Measurements from ENCODE around the gene MESP1.

Gene MESP1

GRCh38 chr15:89778861-89779260 lies 27.8 kb upstream of the MESP1 start:
- Histone ChIP-seq H3K9ac (ENCODE audit: low read length) (no peak overlapping the region), H3K4me2 (ENCODE audit: low read depth, low read length, poor library complexity, severe bottlenecking) (no peak overlapping the region), H3K27ac (ENCODE audit: low read depth, low read length) (no peak overlapping the region), H4K20me1 (ENCODE audit: low read depth, low read length) (no peaks in the 10 kb centered on the region), H3K9me3 (ENCODE audit: insufficient read depth, low read length) (no peaks in the 10 kb centered on the region), H3K27me3 (ENCODE audit: low read length) (no peaks in the 10 kb centered on the region), H2AFZ (ENCODE audit: low read depth, low read length, severe bottlenecking) (no peak overlapping the region), H3F3A (ENCODE audit: insufficient read depth) (no peaks in the 10 kb centered on the region), H3K4me3 (ENCODE audit: insufficient read depth, low read length, poor library complexity, severe bottlenecking) (no peak overlapping the region), H3K9me2 (replicated peaks; ENCODE audit: insufficient read depth, low read length) (no peaks in the 10 kb centered on the region), H3K36me3 (ENCODE audit: low read length) (no peaks in the 10 kb centered on the region), H3K79me2 (ENCODE audit: insufficient read depth, low read length) (no peaks in the 10 kb centered on the region)
- no peak for TF ChIP-seq EZH2phosphoT487 (conservative IDR thresholded peaks at IDR 0.05; ENCODE audit: low read length)
- TF ChIP-seq, protein P1, sequence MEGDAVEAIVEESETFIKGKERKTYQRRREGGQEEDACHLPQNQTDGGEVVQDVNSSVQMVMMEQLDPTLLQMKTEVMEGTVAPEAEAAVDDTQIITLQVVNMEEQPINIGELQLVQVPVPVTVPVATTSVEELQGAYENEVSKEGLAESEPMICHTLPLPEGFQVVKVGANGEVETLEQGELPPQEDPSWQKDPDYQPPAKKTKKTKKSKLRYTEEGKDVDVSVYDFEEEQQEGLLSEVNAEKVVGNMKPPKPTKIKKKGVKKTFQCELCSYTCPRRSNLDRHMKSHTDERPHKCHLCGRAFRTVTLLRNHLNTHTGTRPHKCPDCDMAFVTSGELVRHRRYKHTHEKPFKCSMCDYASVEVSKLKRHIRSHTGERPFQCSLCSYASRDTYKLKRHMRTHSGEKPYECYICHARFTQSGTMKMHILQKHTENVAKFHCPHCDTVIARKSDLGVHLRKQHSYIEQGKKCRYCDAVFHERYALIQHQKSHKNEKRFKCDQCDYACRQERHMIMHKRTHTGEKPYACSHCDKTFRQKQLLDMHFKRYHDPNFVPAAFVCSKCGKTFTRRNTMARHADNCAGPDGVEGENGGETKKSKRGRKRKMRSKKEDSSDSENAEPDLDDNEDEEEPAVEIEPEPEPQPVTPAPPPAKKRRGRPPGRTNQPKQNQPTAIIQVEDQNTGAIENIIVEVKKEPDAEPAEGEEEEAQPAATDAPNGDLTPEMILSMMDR (IDR thresholded peaks at IDR 0.05; ENCODE audit: insufficient read depth, low read length, poor library complexity, severe bottlenecking): no peak

DNA sequence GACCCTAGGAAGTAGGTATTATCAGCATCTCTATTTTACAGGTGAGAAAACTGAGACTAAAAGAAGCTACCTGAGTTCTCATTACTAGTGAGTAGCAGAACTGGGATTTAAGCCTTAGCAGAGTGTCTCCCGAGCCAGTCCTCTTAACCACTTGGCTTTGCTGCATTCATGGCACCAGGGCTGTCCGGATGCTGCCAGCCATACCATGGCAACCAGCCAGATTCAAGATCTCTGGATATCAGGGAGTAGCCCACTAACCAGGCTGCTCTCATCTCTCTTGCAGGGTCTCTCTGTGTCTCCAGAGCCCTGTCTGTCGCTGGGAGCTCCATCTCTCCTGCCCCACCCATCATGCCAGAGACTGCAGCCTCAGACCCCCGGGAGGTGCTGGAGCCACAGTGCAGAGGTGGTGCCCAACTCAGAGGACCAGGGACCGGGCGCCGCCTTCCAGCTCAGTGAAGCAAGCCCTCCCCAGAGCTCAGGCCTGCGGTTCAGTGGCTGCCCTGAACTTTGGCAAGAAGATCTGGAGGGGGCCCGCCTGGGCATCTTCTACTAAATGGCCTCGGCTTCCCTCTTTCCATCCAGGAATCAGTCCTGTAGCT lies 26.8 kb upstream of the MESP1 start:
- no peaks in the 10 kb centered on the region for H4K20me1 ChIP-seq (ENCODE audit: low read depth, low read length)
- no peaks in the 10 kb centered on the region for H3K27me3 ChIP-seq (ENCODE audit: low read length)
- H3K27ac ChIP-seq (ENCODE audit: low read depth, low read length): no peak overlapping the region
- H2AFZ ChIP-seq (ENCODE audit: low read depth, low read length, severe bottlenecking): no peak overlapping the region
- H3K4me2 ChIP-seq (ENCODE audit: low read depth, low read length, poor library complexity, severe bottlenecking): no peak overlapping the region
- no peaks in the 10 kb centered on the region for H3K9me2 ChIP-seq (replicated peaks; ENCODE audit: insufficient read depth, low read length)
- H3K9ac ChIP-seq (ENCODE audit: low read length): no peak overlapping the region
- no peaks in the 10 kb centered on the region for H3K36me3 ChIP-seq (ENCODE audit: low read length)
- TF ChIP-seq, protein P1 (IDR thresholded peaks at IDR 0.05; ENCODE audit: insufficient read depth, low read length, poor library complexity, severe bottlenecking): no peak
- TF ChIP-seq EZH2phosphoT487 (conservative IDR thresholded peaks at IDR 0.05; ENCODE audit: low read length): no peak
- no peak overlapping the region for H3K4me3 ChIP-seq (ENCODE audit: insufficient read depth, low read length, poor library complexity, severe bottlenecking)
- no peaks in the 10 kb centered on the region for H3K9me3 ChIP-seq (ENCODE audit: insufficient read depth, low read length)
- no peaks in the 10 kb centered on the region for H3F3A ChIP-seq (ENCODE audit: insufficient read depth)
- no peaks in the 10 kb centered on the region for H3K79me2 ChIP-seq (ENCODE audit: insufficient read depth, low read length)

- Histone ChIP-seq H3K27me3 (ENCODE audit: low read length) (no peaks in the 10 kb centered on the region), H3K4me3 (ENCODE audit: insufficient read depth, low read length, poor library complexity, severe bottlenecking) (no peak overlapping the region)
Observed at GRCh38 chr15:89777073-89777751, 26.2 kb upstream of the MESP1 start.

More at GRCh38 chr15:89777073-89777751, 26.2 kb upstream of the MESP1 start:
- H3F3A ChIP-seq (ENCODE audit: insufficient read depth): no peaks in the 10 kb centered on the region
- no peaks in the 10 kb centered on the region for H4K20me1 ChIP-seq (ENCODE audit: low read depth, low read length)
- no peaks in the 10 kb centered on the region for H3K36me3 ChIP-seq (ENCODE audit: low read length)
- H3K9me3 ChIP-seq (ENCODE audit: insufficient read depth, low read length): no peaks in the 10 kb centered on the region
- no peak overlapping the region for H3K27ac ChIP-seq (ENCODE audit: low read depth, low read length)
- H3K9me2 ChIP-seq (replicated peaks; ENCODE audit: insufficient read depth, low read length): no peaks in the 10 kb centered on the region
- no peak overlapping the region for H3K4me2 ChIP-seq (ENCODE audit: low read depth, low read length, poor library complexity, severe bottlenecking)
- no peak for TF ChIP-seq EZH2phosphoT487 (conservative IDR thresholded peaks at IDR 0.05; ENCODE audit: low read length)
- TF ChIP-seq, protein P1 (IDR thresholded peaks at IDR 0.05; ENCODE audit: insufficient read depth, low read length, poor library complexity, severe bottlenecking): no peak
- H2AFZ ChIP-seq (ENCODE audit: low read depth, low read length, severe bottlenecking): no peak overlapping the region
- H3K9ac ChIP-seq (ENCODE audit: low read length): no peak overlapping the region
- no peaks in the 10 kb centered on the region for H3K79me2 ChIP-seq (ENCODE audit: insufficient read depth, low read length)
